T-helper 17 cell (primary cell): ENCODE measurements around the gene HIVEP3. TPM values are rescaled to one million over a fixed set of nuclear protein-coding genes. Genes with fewer than 3 reads are reported as not detected.
A peak's percentile ranks its signal among the peaks of the same experiment; 100 is the strongest.

Experiments
- ATAC-seq: fragments of 150-1000 bp; cut with Tn5 transposase; 2 replicates; pipeline ENCODE4 v1.10.0; 2021; ENCODE audit warnings: mild to moderate bottlenecking, moderate library complexity
- DNase-seq, 3 donors: peaks; one replicate each; pipeline versions ENCODE4 v3.0.0 to v3.0.0-alpha.2; 2020 to 2021
- H3K9me3 ChIP-seq: one replicate; pipeline ENCODE4 v1.7.0; 2013; ENCODE audit warnings: low read length, mild to moderate bottlenecking; ENCODE audit not compliant: control insufficient read depth, poor library complexity, severe bottlenecking
- H3K27ac Mint-ChIP-seq: one replicate; pipeline ENCODE4 v1.8.0; 2022; ENCODE audit warnings: mild to moderate bottlenecking, moderate library complexity, mixed read lengths
- H3K27me3 Mint-ChIP-seq: one replicate; pipeline ENCODE4 v1.8.0; 2022; ENCODE audit warnings: mixed read lengths
- H3K36me3 Mint-ChIP-seq: one replicate; pipeline ENCODE4 v1.8.0; 2022; ENCODE audit warnings: low read depth, mixed read lengths
- H3K4me1 Mint-ChIP-seq: one replicate; pipeline ENCODE4 v1.8.0; 2022; ENCODE audit warnings: mild to moderate bottlenecking, mixed read lengths
- H3K4me3 Mint-ChIP-seq: one replicate; pipeline ENCODE4 v1.8.0; 2022; ENCODE audit warnings: mild to moderate bottlenecking, moderate library complexity, mixed read lengths
- total RNA-seq, 4 donors: library from RNA in 2 of 4; stranded (reverse) in 2 of 4; gene quantifications; one replicate each; pipeline ENCODE4 v1.2.3 and lab custom pipeline; 2022 to 2026

Gene HIVEP3
- total RNA-seq, 2 donors from 2014 or later: 11.1 to 13.9 TPM

DNA sequence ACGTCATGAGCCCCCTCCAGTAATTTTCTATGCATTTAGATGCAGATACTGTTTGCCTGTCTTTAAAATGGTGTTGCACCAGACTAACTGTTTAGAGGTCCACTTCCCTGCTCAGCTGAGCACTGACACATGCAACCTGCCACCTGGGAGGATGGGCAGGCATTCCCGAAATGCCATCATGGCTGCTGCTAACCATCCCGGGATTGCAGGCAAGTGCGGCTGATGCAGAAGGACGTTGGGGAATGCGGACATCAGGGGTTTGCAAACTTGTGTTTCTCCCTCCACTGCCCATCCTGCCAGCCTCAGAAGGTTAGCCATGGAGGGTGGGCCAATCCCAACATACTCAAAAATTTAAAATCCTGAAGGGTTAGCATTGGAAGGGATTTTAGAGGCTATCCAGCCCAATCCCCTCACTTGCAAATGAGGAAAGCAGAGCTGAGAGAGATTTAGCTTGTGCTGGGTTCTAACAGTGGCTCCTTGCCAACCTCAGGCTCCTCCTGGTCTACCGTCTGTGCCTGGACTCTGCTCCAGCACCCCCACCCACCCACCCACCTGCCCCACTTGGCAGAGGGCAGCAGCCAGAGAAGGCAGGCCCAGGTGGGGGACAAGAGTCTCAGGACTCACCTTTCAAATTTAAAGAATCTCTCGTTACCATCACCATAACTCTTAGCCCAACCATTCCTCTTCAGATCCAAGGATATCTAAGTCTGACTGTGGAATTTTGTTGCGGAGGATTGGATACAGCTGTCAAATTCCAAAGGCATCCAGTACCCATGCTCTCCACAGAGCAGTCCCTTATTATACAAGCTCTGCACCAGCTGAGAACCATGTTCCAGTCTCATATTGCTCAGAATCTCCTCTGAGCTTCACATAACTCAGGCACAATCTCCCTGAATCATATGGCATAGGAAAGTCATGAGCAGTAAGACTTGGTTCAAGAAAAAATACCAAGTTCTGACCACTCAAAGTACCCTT lies 34.2 kb downstream of the HIVEP3 start:
- Mint-ChIP-seq H3K27me3 (no peaks in the 10 kb centered on the region), H3K4me3 (no peak overlapping the region), H3K27ac (no peak overlapping the region), H3K36me3 (peaks cover 5% of the 10 kb centered on the region), H3K4me1 (peaks cover 21% of the 10 kb centered on the region)
- ATAC-seq (no peak), DNase-seq (no peak)
- H3K9me3 ChIP-seq: no peaks in the 10 kb centered on the region

DNA sequence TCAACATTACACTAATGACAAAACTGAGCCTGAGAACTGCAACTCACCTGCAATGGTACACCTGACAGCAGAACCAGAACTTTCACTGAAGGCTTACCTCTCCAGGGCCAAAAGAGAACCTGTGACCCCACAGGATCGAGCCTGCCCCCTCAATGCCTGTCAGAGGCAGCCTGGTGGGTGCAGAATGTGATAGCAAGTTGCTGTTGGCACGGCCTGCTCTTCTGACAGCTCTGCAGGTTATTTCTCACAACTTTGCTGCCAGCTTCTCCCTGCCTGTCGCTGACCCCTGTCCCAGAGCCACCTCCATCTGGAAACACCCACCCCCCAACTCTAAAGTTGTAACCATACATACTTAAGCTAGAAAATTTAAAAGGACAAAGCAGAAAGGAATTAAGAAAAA lies 35.2 kb downstream of the HIVEP3 start:
- no peak for ATAC-seq
- Mint-ChIP-seq H3K36me3 (no peaks in the 10 kb centered on the region), H3K27me3 (no peaks in the 10 kb centered on the region), H3K27ac (no peak overlapping the region), H3K4me1 (peaks cover 22% of the 10 kb centered on the region), H3K4me3 (no peak overlapping the region)
- DNase-seq: no peak
- no peaks in the 10 kb centered on the region for H3K9me3 ChIP-seq

DNA sequence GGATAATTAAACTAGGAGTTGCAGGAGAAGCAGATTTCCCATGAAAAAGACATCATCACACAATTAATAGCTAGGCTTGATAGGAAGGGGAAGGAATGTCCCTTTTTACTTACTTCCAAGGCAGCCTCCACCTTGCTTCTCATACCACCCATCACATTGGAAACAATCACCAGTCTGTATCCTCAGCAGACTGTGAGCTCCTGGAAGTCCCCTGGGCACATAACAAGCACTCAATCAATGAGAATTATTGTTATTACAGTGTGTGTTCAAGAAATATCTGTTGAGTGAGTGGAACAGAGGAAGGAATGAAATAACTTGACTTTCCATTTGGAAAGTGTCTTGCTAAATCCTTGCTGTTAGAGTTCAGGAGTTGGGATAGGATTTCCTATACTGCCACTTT lies 36.2 kb downstream of the HIVEP3 start:
- Mint-ChIP-seq H3K36me3 (no peaks in the 10 kb centered on the region), H3K4me3 (peak overlapping the region; percentile 31), H3K4me1 (peaks cover 17% of the 10 kb centered on the region), H3K27ac (peak overlapping the region; percentile 39), H3K27me3 (no peaks in the 10 kb centered on the region)
- DNase-seq (no peak), ATAC-seq (no peak)
- no peaks in the 10 kb centered on the region for H3K9me3 ChIP-seq

DNA sequence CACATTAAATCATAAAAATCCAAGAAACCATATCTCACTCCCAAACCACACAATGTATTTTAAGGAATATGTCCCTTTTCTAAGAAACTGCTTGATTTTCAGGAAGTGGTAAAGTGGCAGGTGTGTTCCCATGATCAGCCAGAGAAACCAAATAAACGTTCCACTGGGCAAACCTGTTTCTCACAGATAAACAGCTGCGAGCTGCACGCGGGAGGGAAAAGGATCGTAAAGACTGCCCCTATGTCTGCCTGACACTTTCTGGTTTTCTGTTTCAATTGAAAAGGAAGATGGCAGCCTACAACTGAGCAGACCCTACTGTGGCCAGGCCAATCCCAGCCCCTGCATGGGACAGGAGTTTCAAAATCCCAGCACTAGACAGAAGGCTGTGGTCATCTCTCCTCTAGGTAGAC lies 36.6 kb downstream of the HIVEP3 start:
- ATAC-seq (no peak), DNase-seq (no peak)
- no peaks in the 10 kb centered on the region for H3K9me3 ChIP-seq
- Mint-ChIP-seq H3K36me3 (no peaks in the 10 kb centered on the region), H3K27ac (peak overlapping the region; percentile 39), H3K27me3 (no peaks in the 10 kb centered on the region), H3K4me1 (peaks cover 18% of the 10 kb centered on the region), H3K4me3 (peak overlapping the region; percentile 31)

DNA sequence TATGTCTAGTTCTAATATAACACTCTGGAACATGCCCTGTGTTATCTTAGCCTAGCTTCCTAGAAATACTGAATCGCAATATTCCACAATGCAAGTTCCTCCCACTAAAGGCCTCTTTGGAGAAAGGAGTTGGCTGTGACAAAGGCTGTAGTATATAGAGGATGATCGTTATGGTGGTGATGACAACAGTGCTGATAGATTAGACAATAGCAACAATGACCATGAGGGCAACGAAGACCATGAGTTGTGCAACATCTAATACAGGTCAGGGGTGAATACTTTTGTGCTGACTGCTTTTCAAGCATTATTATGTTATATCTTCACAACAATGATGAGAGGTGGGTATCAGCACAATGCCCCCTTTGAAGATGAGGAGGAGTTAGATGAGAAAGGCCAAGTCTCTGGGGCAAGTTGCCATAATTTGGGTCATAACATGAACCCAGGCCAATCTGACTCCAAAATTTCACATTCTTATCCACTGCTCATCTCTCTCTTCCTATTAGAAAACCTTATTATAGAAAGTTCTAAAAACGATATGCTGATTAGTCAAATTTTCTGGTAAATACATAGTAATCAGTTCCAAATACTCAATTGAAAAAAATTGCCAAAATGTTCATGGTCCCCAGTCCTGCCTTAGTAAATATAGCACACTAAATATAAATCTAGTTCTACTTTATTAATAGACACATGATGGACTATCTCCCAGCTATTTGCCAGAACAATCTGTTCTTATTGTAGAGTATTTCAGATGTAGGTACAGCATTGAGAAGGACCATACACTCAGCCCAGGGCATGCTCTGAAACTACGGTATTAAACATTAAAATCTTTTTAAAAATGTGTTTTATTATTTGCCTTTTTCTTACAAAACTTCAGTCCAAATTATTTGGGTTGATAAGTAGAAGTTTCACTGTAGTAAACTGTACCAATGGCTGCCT lies 37.5 kb downstream of the HIVEP3 start:
- H3K36me3 Mint-ChIP-seq: no peaks in the 10 kb centered on the region

DNA sequence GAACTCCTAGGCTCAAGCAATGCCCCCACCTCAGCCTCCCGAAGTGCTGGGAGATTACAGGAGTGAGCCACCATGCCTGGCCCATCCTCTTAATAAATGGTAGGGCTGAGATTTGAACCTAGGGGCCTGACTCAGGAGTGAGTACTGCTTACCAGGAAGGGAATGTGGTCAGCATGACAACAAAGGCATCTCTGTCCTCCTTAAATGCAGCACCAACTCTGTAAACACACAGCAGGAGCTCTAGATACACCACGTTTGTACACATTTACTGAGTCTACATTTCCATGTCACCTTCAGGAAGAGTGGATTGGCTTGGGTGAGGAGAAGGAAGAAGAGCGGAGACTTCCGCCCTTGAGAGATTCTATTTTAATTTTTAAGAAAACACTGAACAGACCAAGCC lies 38.5 kb downstream of the HIVEP3 start:
- no peak overlapping the region for H3K4me3 Mint-ChIP-seq
- H3K4me1 Mint-ChIP-seq: peaks cover 27% of the 10 kb centered on the region
- no peak overlapping the region for H3K27ac Mint-ChIP-seq
- H3K27me3 Mint-ChIP-seq: no peaks in the 10 kb centered on the region
- ATAC-seq (no peak), DNase-seq (no peak)
- no peaks in the 10 kb centered on the region for H3K36me3 Mint-ChIP-seq
- H3K9me3 ChIP-seq: no peaks in the 10 kb centered on the region

More for the DNA sequence above, 37.5 kb downstream of the HIVEP3 start:
- ATAC-seq (no peak), DNase-seq (no peak)
- H3K27ac Mint-ChIP-seq: peak overlapping the region; percentile 39
- peaks cover 24% of the 10 kb centered on the region for H3K4me1 Mint-ChIP-seq
- no peaks in the 10 kb centered on the region for H3K27me3 Mint-ChIP-seq
- H3K9me3 ChIP-seq: no peaks in the 10 kb centered on the region
- H3K4me3 Mint-ChIP-seq: no peak overlapping the region

DNA sequence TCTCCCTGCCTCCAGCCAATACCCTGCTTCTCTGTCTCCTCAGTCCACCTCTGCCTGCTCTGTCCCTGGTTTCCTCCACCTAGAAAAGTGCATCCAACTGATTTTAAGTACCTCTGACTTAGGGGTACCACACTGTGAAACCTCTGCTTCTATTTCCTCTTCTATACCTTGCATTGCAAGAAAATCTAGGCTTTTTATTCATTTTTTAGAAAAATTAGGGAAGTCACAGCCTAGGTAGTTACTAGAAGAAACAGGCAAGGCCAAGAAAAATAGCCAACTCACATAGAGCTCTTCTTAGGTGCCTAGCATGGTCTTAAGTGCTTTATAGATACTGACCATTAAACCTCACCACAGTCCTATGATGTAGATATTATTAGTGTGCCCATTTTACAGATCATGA lies 39.1 kb downstream of the HIVEP3 start:
- Mint-ChIP-seq H3K27me3 (no peaks in the 10 kb centered on the region), H3K27ac (no peak overlapping the region), H3K4me1 (peaks cover 28% of the 10 kb centered on the region), H3K4me3 (no peak overlapping the region), H3K36me3 (no peaks in the 10 kb centered on the region)
- DNase-seq (no peak), ATAC-seq (no peak)
- no peaks in the 10 kb centered on the region for H3K9me3 ChIP-seq

DNA sequence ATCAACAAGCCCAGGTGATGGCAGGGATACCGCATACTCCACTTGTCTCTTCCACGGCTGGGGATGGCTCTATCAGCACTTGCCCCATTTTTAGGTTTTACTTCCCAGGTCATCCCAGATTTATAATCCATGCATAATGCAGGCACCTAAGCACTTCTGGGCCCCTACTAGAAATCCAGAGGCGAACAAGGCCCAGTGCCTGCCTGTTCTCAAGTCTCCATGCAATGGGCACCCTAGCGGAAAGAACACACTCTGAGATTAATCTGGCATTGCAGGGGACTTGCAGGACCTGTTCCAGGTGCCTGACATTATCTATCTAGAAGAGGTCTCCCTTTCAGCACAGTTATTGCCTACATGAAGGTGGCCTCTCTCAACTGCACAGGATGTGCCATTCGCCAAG lies 39.8 kb downstream of the HIVEP3 start:
- Mint-ChIP-seq H3K4me3 (no peak overlapping the region), H3K36me3 (no peaks in the 10 kb centered on the region), H3K27me3 (no peaks in the 10 kb centered on the region), H3K4me1 (peaks cover 32% of the 10 kb centered on the region), H3K27ac (peak overlapping the region; percentile 27)
- no peak for ATAC-seq
- H3K9me3 ChIP-seq: no peaks in the 10 kb centered on the region
- DNase-seq: no peak

DNA sequence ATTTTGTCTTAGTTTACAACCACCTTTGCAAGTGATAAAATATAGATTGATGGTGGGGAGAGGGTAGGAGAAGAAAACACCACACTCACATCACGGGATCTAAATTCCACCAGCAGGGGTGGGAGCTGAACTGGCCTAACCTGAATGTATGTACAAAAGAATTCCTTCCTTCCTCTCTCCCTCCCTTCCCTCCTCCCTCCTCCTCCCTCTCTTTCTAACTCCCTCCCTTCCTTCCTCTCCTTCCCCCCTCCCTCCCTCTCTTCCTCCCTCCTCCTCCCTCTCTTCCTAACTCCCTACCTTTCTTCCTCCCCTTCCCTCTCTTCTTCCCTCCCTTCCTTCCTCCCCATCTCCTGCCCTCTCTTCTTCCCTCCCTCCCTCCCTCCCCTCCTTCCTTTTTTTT lies 40.2 kb downstream of the HIVEP3 start:
- Mint-ChIP-seq H3K27me3 (no peaks in the 10 kb centered on the region), H3K4me1 (peaks cover 34% of the 10 kb centered on the region), H3K36me3 (no peaks in the 10 kb centered on the region), H3K4me3 (no peak overlapping the region), H3K27ac (peak overlapping the region; percentile 27)
- DNase-seq: no peak
- no peak for ATAC-seq
- no peaks in the 10 kb centered on the region for H3K9me3 ChIP-seq

DNA sequence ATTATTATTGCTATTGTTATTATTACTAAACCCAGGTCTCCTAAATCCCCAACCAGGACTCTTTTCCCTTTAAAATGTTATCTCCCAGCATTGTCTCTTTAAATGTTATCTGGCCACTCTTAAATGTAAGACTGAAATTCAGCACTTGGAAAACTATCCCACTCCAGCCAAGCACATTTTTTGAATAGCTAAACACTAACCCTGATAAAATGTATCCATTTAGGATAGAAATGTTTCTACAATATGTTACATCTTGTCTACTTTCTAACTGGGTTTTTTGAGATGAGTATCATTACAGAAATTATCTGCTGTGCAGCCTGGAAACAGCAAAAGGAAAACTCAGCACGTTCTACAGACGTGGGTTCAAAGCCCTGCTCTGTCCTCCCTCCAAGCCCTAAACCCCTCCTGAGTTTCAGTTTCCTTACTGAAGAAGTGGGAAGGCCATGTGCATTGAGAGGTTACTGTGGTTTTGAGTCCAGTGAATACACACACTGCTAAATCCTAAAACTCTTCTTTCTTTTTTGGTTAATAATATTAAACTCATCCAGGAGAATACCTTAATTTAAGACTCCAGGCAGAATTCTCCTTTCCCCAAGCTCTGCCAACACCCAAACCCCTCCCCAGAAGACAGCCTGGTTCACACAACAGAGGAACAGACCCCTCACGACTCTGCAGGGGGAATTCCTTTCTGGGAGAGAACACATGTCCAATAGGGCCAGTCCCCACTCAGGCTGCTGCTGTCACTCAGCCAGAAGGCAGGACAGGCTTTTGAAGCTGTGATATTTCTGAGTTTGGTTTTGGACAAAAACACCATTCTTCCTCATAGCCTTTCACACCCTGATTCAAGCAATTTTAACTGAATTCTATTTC lies 41.9 kb downstream of the HIVEP3 start:
- Mint-ChIP-seq H3K27me3 (no peaks in the 10 kb centered on the region), H3K4me1 (peaks cover 30% of the 10 kb centered on the region), H3K27ac (no peak overlapping the region), H3K36me3 (no peaks in the 10 kb centered on the region), H3K4me3 (no peak overlapping the region)
- DNase-seq (no peak), ATAC-seq (no peak)
- H3K9me3 ChIP-seq: no peaks in the 10 kb centered on the region

DNA sequence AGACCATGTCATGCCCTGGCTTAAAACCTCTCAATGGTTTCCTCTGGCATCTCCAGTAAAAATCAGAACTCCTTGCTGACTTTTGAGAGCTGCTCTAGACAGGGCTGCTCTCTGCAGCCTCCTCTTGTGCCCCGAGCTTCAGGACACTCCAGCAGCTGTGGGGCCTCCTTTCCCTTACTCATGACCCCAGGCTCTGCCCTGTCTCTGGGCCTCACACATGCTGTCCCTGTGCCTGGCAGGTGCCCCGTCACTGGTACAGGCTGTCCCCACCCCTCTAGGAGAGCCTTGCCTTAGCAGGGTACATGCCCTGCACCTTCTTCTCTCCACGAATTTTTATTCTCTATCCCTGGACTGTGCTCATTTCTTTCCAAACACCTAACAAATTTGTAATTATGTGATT lies 43.2 kb downstream of the HIVEP3 start:
- Mint-ChIP-seq H3K36me3 (no peaks in the 10 kb centered on the region), H3K4me1 (peaks cover 30% of the 10 kb centered on the region), H3K27ac (peak overlapping the region; percentile 74), H3K4me3 (no peak overlapping the region), H3K27me3 (no peaks in the 10 kb centered on the region)
- H3K9me3 ChIP-seq: no peaks in the 10 kb centered on the region
- DNase-seq: no peak
- ATAC-seq: no peak

DNA sequence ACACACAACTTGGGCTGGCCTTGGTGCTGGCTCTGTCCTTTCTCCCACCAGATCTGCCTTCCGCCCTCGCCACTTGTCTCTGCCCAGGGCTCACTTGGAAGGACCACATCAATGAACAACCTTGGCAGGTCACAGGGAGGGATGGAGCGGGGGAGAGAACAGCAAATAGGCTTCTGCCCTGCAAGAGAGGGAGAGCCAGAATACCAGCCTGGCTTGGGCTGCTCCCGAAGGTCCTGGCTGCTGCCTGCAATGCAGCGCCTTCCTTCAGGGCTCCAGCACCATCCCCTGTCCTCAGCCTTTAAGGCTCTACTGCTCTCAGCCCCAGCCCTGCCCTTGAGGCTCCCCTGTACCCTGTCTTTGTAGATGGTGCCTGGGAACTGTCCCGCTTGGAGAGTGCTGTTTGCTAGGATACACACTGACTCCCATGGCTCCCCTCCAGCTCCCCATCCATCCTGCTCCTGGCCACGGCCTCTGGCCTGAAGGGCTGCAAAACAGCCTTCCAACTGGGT lies 43.8 kb downstream of the HIVEP3 start:
- ATAC-seq (no peak), DNase-seq (no peak)
- no peaks in the 10 kb centered on the region for H3K9me3 ChIP-seq
- Mint-ChIP-seq H3K27ac (peak overlapping the region; percentile 74), H3K36me3 (no peaks in the 10 kb centered on the region), H3K27me3 (no peaks in the 10 kb centered on the region), H3K4me1 (peaks cover 30% of the 10 kb centered on the region), H3K4me3 (no peak overlapping the region)
